Measurements from ENCODE around the gene GPRASP3. TPM values are rescaled to one million over a fixed set of nuclear protein-coding genes. Genes with fewer than 3 reads are reported as not detected.

Gene GPRASP3
- total RNA-seq, 2 donors from 2014 or later, result 3.7 to 4.0 TPM

DNA sequence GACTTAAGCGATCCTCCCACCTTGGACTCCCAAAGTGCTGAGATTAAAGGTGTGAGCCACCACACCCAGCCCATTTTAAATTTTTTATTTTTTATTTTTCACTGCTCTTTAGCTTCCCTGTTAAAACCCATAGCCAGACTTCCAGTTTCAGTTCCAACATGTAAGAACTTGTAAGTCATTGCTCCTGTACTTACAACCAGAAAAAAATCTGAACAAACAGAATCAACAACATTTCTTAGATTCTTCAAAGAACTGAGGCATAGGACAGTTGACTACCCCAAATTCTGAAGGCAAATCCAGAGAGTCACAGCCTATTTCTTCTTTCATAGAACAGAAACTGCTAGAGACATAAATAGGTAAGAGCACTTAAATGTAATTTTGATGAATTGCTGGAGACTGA is 8.1 kb downstream of the GPRASP3 start:
- intact Hi-C loops (cut with DNase I), result no loop called here
- H3K9me3 ChIP-seq, result no peaks in the 10 kb centered on the region
- TF ChIP-seq CTCF (IDR thresholded peaks at IDR 0.05), result no peak
- DNase-seq, result no peak
- no peak overlapping the region for H3K9ac ChIP-seq (ENCODE audit: low read depth in 2 of 2, low read length in 2 of 2)
- H3K27ac ChIP-seq, result no peak overlapping the region
- H3K36me3 ChIP-seq, result no peaks in the 10 kb centered on the region
- H3K4me1 ChIP-seq, result no peaks in the 10 kb centered on the region
- no peak overlapping the region for H3K4me3 ChIP-seq
- no peaks in the 10 kb centered on the region for H3K27me3 ChIP-seq

GRCh38 chrX:102739657-102740056 is 19.1 kb downstream of the GPRASP3 start:
- no peak overlapping the region for H3K4me3 ChIP-seq
- H3K9me3 ChIP-seq, result no peaks in the 10 kb centered on the region
- intact Hi-C loops (cut with DNase I), result no loop called here
- H3K9ac ChIP-seq (ENCODE audit: low read depth in 2 of 2, low read length in 2 of 2), result no peak overlapping the region
- no peaks in the 10 kb centered on the region for H3K36me3 ChIP-seq
- TF ChIP-seq CTCF (IDR thresholded peaks at IDR 0.05), result no peak
- H3K27ac ChIP-seq, result no peak overlapping the region
- no peak for DNase-seq
- H3K4me1 ChIP-seq, result no peaks in the 10 kb centered on the region
- no peaks in the 10 kb centered on the region for H3K27me3 ChIP-seq

DNA sequence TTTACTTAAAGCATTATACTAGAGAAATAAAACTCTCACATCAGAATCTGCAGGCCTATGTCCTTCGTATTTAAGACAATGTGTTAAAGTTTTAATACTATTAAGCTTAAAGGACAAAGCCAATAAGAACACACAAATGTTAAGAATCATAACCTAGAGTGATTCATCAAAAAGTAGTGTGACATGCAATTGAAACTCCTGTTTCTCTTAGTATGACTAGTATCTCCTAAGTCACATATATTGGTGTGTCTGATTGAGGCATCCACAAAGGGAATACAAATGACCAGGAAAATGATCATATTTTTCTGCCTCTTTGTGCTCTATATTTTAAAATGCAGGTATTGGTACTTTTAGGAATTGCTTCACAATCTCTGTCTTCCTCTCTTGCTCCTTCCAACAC is 23.8 kb downstream of the GPRASP3 start:
- no peak for TF ChIP-seq CTCF (IDR thresholded peaks at IDR 0.05)
- Histone ChIP-seq H3K9ac (ENCODE audit: low read depth in 2 of 2, low read length in 2 of 2) (no peak overlapping the region), H3K4me3 (no peak overlapping the region), H3K27ac (no peak overlapping the region), H3K27me3 (no peaks in the 10 kb centered on the region), H3K9me3 (no peaks in the 10 kb centered on the region), H3K4me1 (no peaks in the 10 kb centered on the region), H3K36me3 (no peaks in the 10 kb centered on the region)
- intact Hi-C loops (cut with DNase I), result no loop called here
- DNase-seq, result no peak

- peak overlapping the region; percentile 51 for H3K4me3 ChIP-seq
- no peaks in the 10 kb centered on the region for H3K27me3 ChIP-seq
- H3K4me1 ChIP-seq, result no peaks in the 10 kb centered on the region
- H3K9ac ChIP-seq (ENCODE audit: low read depth in 2 of 2, low read length in 2 of 2), result peak overlapping the region in 1 of 2 donors; percentile 49
- H3K9me3 ChIP-seq, result no peaks in the 10 kb centered on the region
- intact Hi-C loops (cut with DNase I), result no loop called here
- DNase-seq, result no peak
- no peak overlapping the region for H3K27ac ChIP-seq
- no peak for TF ChIP-seq CTCF (IDR thresholded peaks at IDR 0.05)
- no peaks in the 10 kb centered on the region for H3K36me3 ChIP-seq
These were observed 24.9 kb downstream of the GPRASP3 start for GRCh38 chrX:102745513-102745856.

- no peak for TF ChIP-seq CTCF (IDR thresholded peaks at IDR 0.05)
- Histone ChIP-seq H3K4me3 (peak overlapping the region; percentile 51), H3K4me1 (no peaks in the 10 kb centered on the region), H3K27me3 (no peaks in the 10 kb centered on the region), H3K9ac (ENCODE audit: low read depth in 2 of 2, low read length in 2 of 2) (peak overlapping the region in 1 of 2 donors; percentile 58), H3K36me3 (no peaks in the 10 kb centered on the region), H3K9me3 (no peaks in the 10 kb centered on the region), H3K27ac (no peak overlapping the region)
- DNase-seq, result peak; percentile 33
- intact Hi-C loops (cut with DNase I), result no loop called here
These were observed 25.5 kb downstream of the GPRASP3 start for GRCh38 chrX:102745857-102746584.
